ENCODE data around the gene N4BP2.

GRCh38 chr4:40132816-40133215, 76.2 kb downstream of the N4BP2 start:
- TF ChIP-seq, protein P1, sequence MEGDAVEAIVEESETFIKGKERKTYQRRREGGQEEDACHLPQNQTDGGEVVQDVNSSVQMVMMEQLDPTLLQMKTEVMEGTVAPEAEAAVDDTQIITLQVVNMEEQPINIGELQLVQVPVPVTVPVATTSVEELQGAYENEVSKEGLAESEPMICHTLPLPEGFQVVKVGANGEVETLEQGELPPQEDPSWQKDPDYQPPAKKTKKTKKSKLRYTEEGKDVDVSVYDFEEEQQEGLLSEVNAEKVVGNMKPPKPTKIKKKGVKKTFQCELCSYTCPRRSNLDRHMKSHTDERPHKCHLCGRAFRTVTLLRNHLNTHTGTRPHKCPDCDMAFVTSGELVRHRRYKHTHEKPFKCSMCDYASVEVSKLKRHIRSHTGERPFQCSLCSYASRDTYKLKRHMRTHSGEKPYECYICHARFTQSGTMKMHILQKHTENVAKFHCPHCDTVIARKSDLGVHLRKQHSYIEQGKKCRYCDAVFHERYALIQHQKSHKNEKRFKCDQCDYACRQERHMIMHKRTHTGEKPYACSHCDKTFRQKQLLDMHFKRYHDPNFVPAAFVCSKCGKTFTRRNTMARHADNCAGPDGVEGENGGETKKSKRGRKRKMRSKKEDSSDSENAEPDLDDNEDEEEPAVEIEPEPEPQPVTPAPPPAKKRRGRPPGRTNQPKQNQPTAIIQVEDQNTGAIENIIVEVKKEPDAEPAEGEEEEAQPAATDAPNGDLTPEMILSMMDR (conservative IDR thresholded peaks at IDR 0.05; ENCODE audit: low read depth, low read length): no peak
- TF ChIP-seq EZH2phosphoT487 (IDR thresholded peaks at IDR 0.05; ENCODE audit: borderline replicate concordance, low read length): no peak

Measured in PC-3 (cell line).